ENCODE data around the gene FGGY. TPM values are rescaled to one million over a fixed set of nuclear protein-coding genes. Genes with fewer than 3 reads are reported as not detected.

The FGGY gene
- total and polyA plus RNA-seq, 8 donors: 6.2 to 27.0 (median 16.0) TPM

- FAIRE-seq (no peak), DNase-seq (no peak), ATAC-seq (no peak)
- 79 to 85% methylated on average over 7 of the region's 7 CpGs for WGBS, 2 donors
- no peak overlapping the region for H3K4me3 ChIP-seq
- no peaks in the 10 kb centered on the region for H3K9me3 ChIP-seq
- TF ChIP-seq CTCF (IDR thresholded peaks at IDR 0.05): no peak
- H3K4me1 ChIP-seq: peaks cover 0 to 20% (median 5%) of the 10 kb centered on the region in 3 donors
- no peaks in the 10 kb centered on the region for H3K36me3 ChIP-seq
- intact Hi-C loops (cut with DNase I): no loop called here
- no peaks in the 10 kb centered on the region for H3K27me3 ChIP-seq
- H3K27ac ChIP-seq: no peak overlapping the region
Measured at GRCh38 chr1:59397139-59397858, 100.4 kb downstream of the FGGY start.

- WGBS, 2 donors: 48 to 53% methylated on average over 1 of the region's 1 CpG
- Histone ChIP-seq H3K4me1 (peaks cover 0 to 6% (median 0%) of the 10 kb centered on the region in 3 donors), H3K27me3 (no peaks in the 10 kb centered on the region), H3K36me3 (no peaks in the 10 kb centered on the region), H3K4me3 (no peak overlapping the region), H3K27ac (no peak overlapping the region), H3K9me3 (no peaks in the 10 kb centered on the region)
- no peak for ATAC-seq
- no peak for DNase-seq
- FAIRE-seq: no peak
- intact Hi-C loops (cut with DNase I): no loop called here
- no peak for TF ChIP-seq CTCF (IDR thresholded peaks at IDR 0.05)
Measured at GRCh38 chr1:59399642-59400041, 102.7 kb downstream of the FGGY start.

GRCh38 chr1:59401581-59401980, 104.7 kb downstream of the FGGY start:
- intact Hi-C loops (cut with DNase I): no loop called here
- ATAC-seq (no peak), DNase-seq (no peak), FAIRE-seq (no peak)
- Histone ChIP-seq H3K36me3 (no peaks in the 10 kb centered on the region), H3K9me3 (no peaks in the 10 kb centered on the region), H3K4me1 (no peaks in the 10 kb centered on the region), H3K4me3 (no peak overlapping the region), H3K27ac (no peak overlapping the region), H3K27me3 (no peaks in the 10 kb centered on the region)
- WGBS, 2 donors: 95 to 96% methylated on average over 3 of the region's 3 CpGs
- no peak for TF ChIP-seq CTCF (IDR thresholded peaks at IDR 0.05)

- 87 to 91% methylated on average over 8 of the region's 8 CpGs for WGBS, 2 donors
Measured at GRCh38 chr1:59404796-59405195, 107.9 kb downstream of the FGGY start.

More at GRCh38 chr1:59404796-59405195, 107.9 kb downstream of the FGGY start:
- ATAC-seq (no peak), DNase-seq (no peak), FAIRE-seq (no peak)
- intact Hi-C loops (cut with DNase I): no loop called here
- Histone ChIP-seq H3K27me3 (no peaks in the 10 kb centered on the region), H3K27ac (no peak overlapping the region), H3K4me3 (no peak overlapping the region), H3K36me3 (no peaks in the 10 kb centered on the region), H3K4me1 (peaks cover 0 to 9% (median 0%) of the 10 kb centered on the region in 3 donors), H3K9me3 (no peaks in the 10 kb centered on the region)
- no peak for TF ChIP-seq CTCF (IDR thresholded peaks at IDR 0.05)
